K562 (cell line): Measurements from ENCODE around the gene GALNT9. TPM values are rescaled to one million over a fixed set of nuclear protein-coding genes. Genes with fewer than 3 reads are reported as not detected.

Experiments
- ATAC-seq: fragments of 200-7000 bp; cut with Tn5 transposase; 3 replicates; pipeline ENCODE4 v1.9.1; 2020; ENCODE audit warnings: moderate library complexity
- BruUV-seq: library from RNA; stranded (reverse); fragments of 400-500 nt; replicated peaks from 2 replicates; lab custom pipeline; 2021; lab: Mats Ljungman, UMichigan
- CTCF ChIA-PET: fragments of 300-600 bp; formaldehyde crosslinking; extraction: SDS; loops from one replicate; lab custom pipeline; 2021; ENCODE audit warnings: low intra/inter-chr PET ratio; lab: Yijun Ruan, JAX
- POLR2A ChIA-PET: fragments of 300-600, 350-650 bp; sonication (Branson Sonifier 250); formaldehyde crosslinking; extraction: SDS; loops from one replicate; lab custom pipeline; 2021; ENCODE audit warnings: antibody characterized with exemption, inconsistent platforms; lab: Yijun Ruan, JAX
- DNase-seq, 4 experiments: peaks; one replicate each; pipeline versions ENCODE4 v3.0.0 to v3.0.0-alpha.2; 2011 to 2018; ENCODE audit warnings: low spot score in 3 of 4, mixed read lengths in 3 of 4; ENCODE audit errors: extremely low read depth in 1 of 4
- FAIRE-seq: peaks from 2 replicates; lab custom pipeline; 2011; peaks lifted over from hg19 to GRCh38; lab: Jason Lieb, UNC
- H2AFZ ChIP-seq: 2 replicates; pipeline ENCODE4 v1.6.0; 2011; ENCODE audit warnings: low read depth, low read length, control low read depth, inconsistent platforms
- H3K27ac ChIP-seq: fragments of 200-600 bp; 3 replicates; pipeline ENCODE4 v1.8.0; 2011; ENCODE audit warnings: low read depth, mild to moderate bottlenecking, control low read depth, inconsistent platforms, low read length, moderate library complexity, mixed read lengths; ENCODE audit errors: extremely low read depth
- H3K27me3 ChIP-seq, 2 experiments: fragments of 300-600 bp in 1 of 2; 2 replicates in 1 of 2; 3 replicates in 1 of 2; pipeline versions ENCODE4 v1.6.0 to v1.8.0; 2011; ENCODE audit warnings: inconsistent platforms in 2 of 2, low read length in 2 of 2, mild to moderate bottlenecking in 1 of 2, mixed read lengths in 1 of 2, moderate library complexity in 1 of 2; ENCODE audit not compliant: control insufficient read depth in 2 of 2, insufficient read depth in 2 of 2
- H3K36me3 ChIP-seq: fragments of 300-600 bp; 3 replicates; pipeline ENCODE4 v1.8.0; 2011; ENCODE audit warnings: mild to moderate bottlenecking, low read length, inconsistent platforms; ENCODE audit not compliant: control insufficient read depth, insufficient read depth
- H3K4me1 ChIP-seq, 2 experiments: fragments of 200-600 bp in 1 of 2; replicated peaks in 1 of 2; 2 replicates in 1 of 2; 3 replicates in 1 of 2; pipeline versions ENCODE4 v1.5.1 to v1.8.0; 2011; ENCODE audit warnings: inconsistent platforms in 2 of 2, low read length in 2 of 2, mild to moderate bottlenecking in 1 of 2, mixed read lengths in 1 of 2, moderate library complexity in 1 of 2; ENCODE audit not compliant: control insufficient read depth in 2 of 2, insufficient read depth in 2 of 2
- H3K4me2 ChIP-seq: 2 replicates; pipeline ENCODE4 v1.6.1; 2011; ENCODE audit warnings: low read length, control low read depth, inconsistent platforms, mixed read lengths; ENCODE audit not compliant: insufficient read depth
- H3K4me3 ChIP-seq: fragments of 200-600 bp; sonication (generic), shearing (Covaris generic); 2 replicates; pipeline ENCODE4 v1.5.1; 2016; ENCODE audit warnings: control low read depth, inconsistent platforms
- H3K79me2 ChIP-seq: fragments of 200-600 bp; 3 replicates; pipeline ENCODE4 v1.8.0; 2011; ENCODE audit warnings: low read length, inconsistent platforms; ENCODE audit not compliant: control insufficient read depth, insufficient read depth
- H3K9ac ChIP-seq, 2 experiments: 2 replicates each; pipeline versions ENCODE4 v1.6.0 to v1.6.1; 2011; ENCODE audit warnings: low read depth in 2 of 2, low read length in 2 of 2, control low read depth in 1 of 2, inconsistent platforms in 1 of 2, mild to moderate bottlenecking in 1 of 2, mixed read lengths in 1 of 2; ENCODE audit not compliant: insufficient read depth in 1 of 2
- H3K9me1 ChIP-seq: one replicate; pipeline ENCODE4 v1.6.0; 2011; ENCODE audit warnings: inconsistent platforms, mild to moderate bottlenecking, low read length, moderate library complexity; ENCODE audit not compliant: control insufficient read depth, insufficient read depth
- H3K9me3 ChIP-seq: replicated peaks from 2 replicates; pipeline ENCODE4 v1.5.1; 2011; ENCODE audit warnings: low read depth, low read length, inconsistent platforms; ENCODE audit not compliant: control insufficient read depth, insufficient read depth
- H4K20me1 ChIP-seq: replicated peaks from 2 replicates; pipeline ENCODE4 v1.6.1; 2011; ENCODE audit warnings: low read length, inconsistent platforms, mixed read lengths; ENCODE audit not compliant: control insufficient read depth, insufficient read depth
- ARID1B ChIP-seq: fragments of 450-650 bp; IDR thresholded peaks from 2 replicates; pipeline ENCODE4 v1.6.1; 2016; ENCODE audit warnings: antibody characterized with exemption, mild to moderate bottlenecking, inconsistent platforms
- ELF2 ChIP-seq: fragments of 250-450 bp; sonication (Bioruptor Pico); IDR thresholded peaks from 2 replicates; pipeline ENCODE4 v1.5.0; 2021; ENCODE audit warnings: mild to moderate bottlenecking
- ERF ChIP-seq: fragments of 450-650 bp; formaldehyde crosslinking; IDR thresholded peaks from 2 replicates; pipeline ENCODE4 v1.4.0; 2020; ENCODE audit warnings: mild to moderate bottlenecking, mixed read lengths
- GABPA ChIP-seq: fragments of 200-800 bp; sonication (Bioruptor generic); conservative IDR thresholded peaks from 2 replicates; pipeline ENCODE4 v1.6.1; 2016; ENCODE audit warnings: low read depth, missing genetic modification characterization, missing compliant biosample characterization
- HLTF ChIP-seq: fragments of 450-650 bp; IDR thresholded peaks from 2 replicates; pipeline ENCODE4 v1.6.1; 2016
- SMAD2 ChIP-seq: fragments of 150-350 bp; IDR thresholded peaks from 2 replicates; pipeline ENCODE4 v1.6.1; 2014; ENCODE audit warnings: low read depth, mild to moderate bottlenecking, low read length
- TCF3 ChIP-seq: sonication (generic); formaldehyde crosslinking; IDR thresholded peaks from 2 replicates; pipeline ENCODE4 v1.4.0; 2020; ENCODE audit warnings: mild to moderate bottlenecking, missing genetic modification reagents
- ZFP1 ChIP-seq: fragments of 450-650 bp; formaldehyde crosslinking; IDR thresholded peaks from 2 replicates; pipeline ENCODE4 v1.4.0; 2020; ENCODE audit warnings: mild to moderate bottlenecking, mixed read lengths
- ZNF121 ChIP-seq: sonication (generic); formaldehyde crosslinking; conservative IDR thresholded peaks from 2 replicates; pipeline ENCODE4 v1.8.0; 2022; ENCODE audit warnings: missing genetic modification reagents
- ZNF589 ChIP-seq: fragments of 200-800 bp; sonication (Bioruptor generic); IDR thresholded peaks from 2 replicates; pipeline ENCODE4 v1.6.1; 2016; ENCODE audit warnings: low read depth, missing genetic modification characterization, missing compliant biosample characterization
- ZNF780A ChIP-seq: fragments of 250-450 bp; sonication (Bioruptor Pico); IDR thresholded peaks from 2 replicates; pipeline ENCODE4 v1.5.0; 2021; ENCODE audit warnings: mild to moderate bottlenecking
- WGBS: fragments of 100-300 bp; shearing (Covaris generic); methylation state at CpG from one replicate; pipeline ENCODE4 v1.1.6; 2016; ENCODE audit warnings: low coverage, mixed read lengths; ENCODE audit not compliant: insufficient coverage; ENCODE audit errors: missing lambda C conversion rate; 5-methylcytosine and 5-hydroxymethylcytosine counted together
- in situ Hi-C: fragments of 300-500 bp; cut with MboI; formaldehyde crosslinking; loops from 4 replicates; pipeline ENCODE4 v1.15.0; 2018; ENCODE audit warnings: inconsistent platforms, mixed read lengths
- intact Hi-C: fragments of 100-400 bp; cut with micrococcal nuclease; formaldehyde crosslinking; loops from 2 replicates; pipeline ENCODE4 v1.14.2; 2022
- polyA plus RNA-seq, 8 experiments: library from polyadenylated mRNA; depleted of rRNA in 4 of 8; stranded (reverse) in 5 of 8; unstranded in 3 of 8; fragments of >200 nt; fragmentation: Nextera tagmentation in 2 of 8; fragmentation: Illumina TruSeq in 1 of 8; extraction: Ambion mirVana in 2 of 8; extraction: Trizol in 1 of 8; gene quantifications; 2 replicates each; pipeline versions ENCODE4 v1.2.1 to v1.2.3, GENCODE V29; 2011 to 2014; ENCODE audit warnings: inconsistent platforms in 1 of 8, missing spikeins in 1 of 8
- total RNA-seq, 7 experiments: library from RNA; depleted of rRNA in 6 of 7; stranded (reverse); fragments of >200 nt in 6 of 7; fragmentation: Illumina TruSeq in 2 of 7; extraction: Trizol in 2 of 7; gene quantifications; 2 replicates each; pipeline versions ENCODE4 v1.2.1 to v1.2.3, GENCODE V29; 2011 to 2021; ENCODE audit warnings: low replicate concordance in 1 of 7
- TF ChIP-seq, protein P1 (sequence below), 2 experiments: fragments of 450-650 bp in 1 of 2; IDR thresholded peaks; 2 replicates each; pipeline ENCODE4 v1.6.1; 2011 to 2017; ENCODE audit warnings: low read depth in 2 of 2, antibody characterized with exemption in 1 of 2, borderline replicate concordance in 1 of 2, low read length in 1 of 2, mild to moderate bottlenecking in 1 of 2, mixed read lengths in 1 of 2; ENCODE audit not compliant: control insufficient read depth in 1 of 2
- TF ChIP-seq, protein P2 (sequence below): fragments of 250-450 bp; sonication (Bioruptor Pico); IDR thresholded peaks from 2 replicates; pipeline ENCODE4 v1.8.0; 2022; ENCODE audit warnings: moderate library complexity, mild to moderate bottlenecking, inconsistent platforms

Gene GALNT9
- total and polyA plus RNA-seq, 9 of the 15 experiments (the other 6 are each of a cell fraction or from before 2014, with no cell fraction given) = not detected

DNA sequence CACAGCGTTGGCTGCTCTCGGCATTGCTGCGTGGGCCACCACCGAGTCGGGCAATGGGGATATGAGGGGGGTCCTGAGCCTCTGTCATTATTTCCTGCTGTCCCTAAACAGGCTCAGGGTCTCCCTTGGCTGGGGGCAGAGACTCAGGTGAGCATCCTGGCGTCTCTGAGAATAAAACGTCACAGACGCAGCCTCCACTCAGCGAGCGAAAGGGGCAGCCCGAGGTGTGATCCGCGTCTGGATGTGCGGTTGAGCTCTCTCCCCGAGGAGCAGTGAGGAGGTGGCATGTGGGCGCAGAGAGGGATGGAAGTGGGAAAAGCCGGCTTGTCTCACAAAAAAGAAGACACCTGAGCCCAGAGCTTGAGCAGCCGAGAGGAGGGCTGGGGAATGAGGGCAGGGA, 62.6 kb downstream of the GALNT9 start:
- Histone ChIP-seq H2AFZ (no peak overlapping the region), H3K9me3 (no peaks in the 10 kb centered on the region), H3K4me2 (no peak overlapping the region), H4K20me1 (peaks cover 5% of the 10 kb centered on the region), H3K79me2 (no peaks in the 10 kb centered on the region), H3K27me3 (peaks cover 24 to 91% of the 10 kb centered on the region in 2 experiments; a peak in 4 of 5 replicates), H3K4me3 (no peak overlapping the region), H3K4me1 (peaks cover 0 to 36% of the 10 kb centered on the region in 2 experiments; a peak in 1 of 5 replicates), H3K9ac (no peak overlapping the region), H3K27ac (no peak overlapping the region), H3K36me3 (no peaks in the 10 kb centered on the region), H3K9me1 (peaks cover 3% of the 10 kb centered on the region)
- CTCF ChIA-PET = no interaction called here
- POLR2A ChIA-PET = interaction anchor here (0.6 kb wide), 1 partner anchor 9 kb away, joined by 4 read pairs; no protein-coding TSS in a partner anchor
- no peak for TF ChIP-seq ARID1B
- TF ChIP-seq SMAD2 = no peak
- no peak for TF ChIP-seq ZFP1 (CRISPR knock-in tag)
- no peak for TF ChIP-seq ZNF121 (CRISPR knock-in tag)
- TF ChIP-seq HLTF = no peak
- TF ChIP-seq TCF3 (CRISPR knock-in tag) = no peak
- no peak for TF ChIP-seq ZNF780A (CRISPR knock-in tag)
- TF ChIP-seq GABPA (tag) = no peak
- TF ChIP-seq, protein P1, sequence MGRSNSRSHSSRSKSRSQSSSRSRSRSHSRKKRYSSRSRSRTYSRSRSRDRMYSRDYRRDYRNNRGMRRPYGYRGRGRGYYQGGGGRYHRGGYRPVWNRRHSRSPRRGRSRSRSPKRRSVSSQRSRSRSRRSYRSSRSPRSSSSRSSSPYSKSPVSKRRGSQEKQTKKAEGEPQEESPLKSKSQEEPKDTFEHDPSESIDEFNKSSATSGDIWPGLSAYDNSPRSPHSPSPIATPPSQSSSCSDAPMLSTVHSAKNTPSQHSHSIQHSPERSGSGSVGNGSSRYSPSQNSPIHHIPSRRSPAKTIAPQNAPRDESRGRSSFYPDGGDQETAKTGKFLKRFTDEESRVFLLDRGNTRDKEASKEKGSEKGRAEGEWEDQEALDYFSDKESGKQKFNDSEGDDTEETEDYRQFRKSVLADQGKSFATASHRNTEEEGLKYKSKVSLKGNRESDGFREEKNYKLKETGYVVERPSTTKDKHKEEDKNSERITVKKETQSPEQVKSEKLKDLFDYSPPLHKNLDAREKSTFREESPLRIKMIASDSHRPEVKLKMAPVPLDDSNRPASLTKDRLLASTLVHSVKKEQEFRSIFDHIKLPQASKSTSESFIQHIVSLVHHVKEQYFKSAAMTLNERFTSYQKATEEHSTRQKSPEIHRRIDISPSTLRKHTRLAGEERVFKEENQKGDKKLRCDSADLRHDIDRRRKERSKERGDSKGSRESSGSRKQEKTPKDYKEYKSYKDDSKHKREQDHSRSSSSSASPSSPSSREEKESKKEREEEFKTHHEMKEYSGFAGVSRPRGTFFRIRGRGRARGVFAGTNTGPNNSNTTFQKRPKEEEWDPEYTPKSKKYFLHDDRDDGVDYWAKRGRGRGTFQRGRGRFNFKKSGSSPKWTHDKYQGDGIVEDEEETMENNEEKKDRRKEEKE (IDR thresholded peaks at IDR 0.05; ENCODE audit: borderline replicate concordance in 1 of 2, control insufficient read depth in 1 of 2, low read depth in 2 of 2, low read length in 1 of 2) = no peak
- no peak for TF ChIP-seq ELF2
- no peak for TF ChIP-seq ZNF589
- TF ChIP-seq, protein P2, sequence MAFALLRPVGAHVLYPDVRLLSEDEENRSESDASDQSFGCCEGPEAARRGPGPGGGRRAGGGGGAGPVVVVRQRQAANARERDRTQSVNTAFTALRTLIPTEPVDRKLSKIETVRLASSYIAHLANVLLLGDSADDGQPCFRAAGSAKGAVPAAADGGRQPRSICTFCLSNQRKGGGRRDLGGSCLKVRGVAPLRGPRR (CRISPR knock-in tag) = no peak
- no peak for TF ChIP-seq ERF
- under 1% methylated on average over 18 of the region's 18 CpGs for WGBS
- FAIRE-seq (no peak), DNase-seq (no peak), ATAC-seq (no peak)
- intact Hi-C loops (no loop called here), in situ Hi-C loops (no loop called here)
- no TSS peak for BruUV-seq
